Activated CD4-positive, alpha-beta memory T cell treated with anti-CD3 and anti-CD28 coated beads, Interleukin-2, amount 10 ng/mL, durations not matched to agents 7 days and 5 days (primary cell): ENCODE data around the gene TPX2. TPM values are rescaled to one million over a fixed set of nuclear protein-coding genes. Genes with fewer than 3 reads are reported as not detected.
A peak's percentile ranks its signal among the peaks of the same experiment; 100 is the strongest.

Source experiments
- CTCF ChIA-PET: fragments of 350-600 bp; sonication (Branson Sonifier 250); formaldehyde crosslinking; loops from one replicate; lab custom pipeline; 2021; ENCODE audit warnings: antibody characterized with exemption, inconsistent platforms; lab: Charles Lee
- POLR2A ChIA-PET: fragments of 350-600 bp; sonication (Branson Sonifier 250); formaldehyde crosslinking; loops from one replicate; lab custom pipeline; 2021; ENCODE audit warnings: antibody characterized with exemption; lab: Charles Lee
- DNase-seq: peaks from one replicate; pipeline ENCODE4 v3.0.0-alpha.2; 2020
- H3K27ac Mint-ChIP-seq: one replicate; pipeline ENCODE4 v1.8.0; 2021; ENCODE audit warnings: mild to moderate bottlenecking, mixed read lengths
- H3K27me3 Mint-ChIP-seq: one replicate; pipeline ENCODE4 v1.8.0; 2021; ENCODE audit warnings: mixed read lengths
- H3K36me3 Mint-ChIP-seq: one replicate; pipeline ENCODE4 v1.8.0; 2021; ENCODE audit warnings: low read depth, mixed read lengths
- H3K4me1 Mint-ChIP-seq: one replicate; pipeline ENCODE4 v1.8.0; 2021; ENCODE audit warnings: mixed read lengths
- H3K4me3 Mint-ChIP-seq: one replicate; pipeline ENCODE4 v1.8.0; 2021; ENCODE audit warnings: mild to moderate bottlenecking, mixed read lengths
- H3K9me3 Mint-ChIP-seq: one replicate; pipeline ENCODE4 v1.8.0; 2021; ENCODE audit warnings: mixed read lengths
- total RNA-seq, 2 experiments: library from RNA; stranded (reverse); gene quantifications; one replicate each; pipeline ENCODE4 v1.2.3, GENCODE V29; 2021

Gene TPX2, protein sequence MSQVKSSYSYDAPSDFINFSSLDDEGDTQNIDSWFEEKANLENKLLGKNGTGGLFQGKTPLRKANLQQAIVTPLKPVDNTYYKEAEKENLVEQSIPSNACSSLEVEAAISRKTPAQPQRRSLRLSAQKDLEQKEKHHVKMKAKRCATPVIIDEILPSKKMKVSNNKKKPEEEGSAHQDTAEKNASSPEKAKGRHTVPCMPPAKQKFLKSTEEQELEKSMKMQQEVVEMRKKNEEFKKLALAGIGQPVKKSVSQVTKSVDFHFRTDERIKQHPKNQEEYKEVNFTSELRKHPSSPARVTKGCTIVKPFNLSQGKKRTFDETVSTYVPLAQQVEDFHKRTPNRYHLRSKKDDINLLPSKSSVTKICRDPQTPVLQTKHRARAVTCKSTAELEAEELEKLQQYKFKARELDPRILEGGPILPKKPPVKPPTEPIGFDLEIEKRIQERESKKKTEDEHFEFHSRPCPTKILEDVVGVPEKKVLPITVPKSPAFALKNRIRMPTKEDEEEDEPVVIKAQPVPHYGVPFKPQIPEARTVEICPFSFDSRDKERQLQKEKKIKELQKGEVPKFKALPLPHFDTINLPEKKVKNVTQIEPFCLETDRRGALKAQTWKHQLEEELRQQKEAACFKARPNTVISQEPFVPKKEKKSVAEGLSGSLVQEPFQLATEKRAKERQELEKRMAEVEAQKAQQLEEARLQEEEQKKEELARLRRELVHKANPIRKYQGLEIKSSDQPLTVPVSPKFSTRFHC
- 100 to 1,000 TPM; 137 to 138 TPM for total RNA-seq

DNA sequence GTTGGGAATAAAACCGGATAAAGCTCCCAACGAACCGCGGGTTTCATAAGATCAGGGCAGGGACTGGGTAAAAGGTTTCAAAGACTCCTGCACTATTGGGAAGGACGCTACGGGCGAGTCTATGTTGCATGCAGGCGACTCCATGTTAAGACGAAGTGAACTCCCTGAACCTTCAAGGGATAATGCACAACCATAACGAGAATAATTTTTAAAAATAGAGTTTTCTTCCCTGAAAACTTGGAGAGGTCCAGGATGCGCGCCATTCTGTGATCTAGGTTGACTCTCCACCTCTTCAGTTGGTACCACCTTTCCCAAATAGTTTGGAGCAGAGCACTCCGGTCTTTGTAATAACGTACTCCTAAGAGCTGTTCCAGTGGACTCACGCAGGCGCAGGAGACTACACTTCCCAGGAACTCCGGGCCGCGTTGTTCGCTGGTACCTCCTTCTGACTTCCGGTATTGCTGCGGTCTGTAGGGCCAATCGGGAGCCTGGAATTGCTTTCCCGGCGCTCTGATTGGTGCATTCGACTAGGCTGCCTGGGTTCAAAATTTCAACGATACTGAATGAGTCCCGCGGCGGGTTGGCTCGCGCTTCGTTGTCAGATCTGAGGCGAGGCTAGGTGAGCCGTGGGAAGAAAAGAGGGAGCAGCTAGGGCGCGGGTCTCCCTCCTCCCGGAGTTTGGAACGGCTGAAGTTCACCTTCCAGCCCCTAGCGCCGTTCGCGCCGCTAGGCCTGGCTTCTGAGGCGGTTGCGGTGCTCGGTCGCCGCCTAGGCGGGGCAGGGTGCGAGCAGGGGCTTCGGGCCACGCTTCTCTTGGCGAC, at the start of gene TPX2:
Gene TPX2 (plus strand): TSS at position 562 of the 821 bp plus-strand sequence. CDS start 18,187 bp downstream, outside the sequence.
- ChIA-PET POLR2A (interaction anchor here (0.8 to 4.7 kb wide), 13 partner anchors 11 to 371 kb away, joined by 3 to 37 read pairs (median 4); partner anchors contain the start of genes BCL2L1 and TM9SF4), CTCF (interaction anchor here (0.6 to 4.5 kb wide), 5 partner anchors 16 to 126 kb away, joined by 4 to 46 read pairs (median 11); partner anchors contain the start of gene BCL2L1)
- no peak within 1 kb of the TSS for H3K4me3 Mint-ChIP-seq
- H3K36me3 Mint-ChIP-seq: peaks cover 3% of the 10 kb centered on the region
- H3K27ac Mint-ChIP-seq: no peak within 1 kb of the TSS
- DNase-seq: peak; percentile 86
- no peaks in the 10 kb centered on the region for H3K9me3 Mint-ChIP-seq
- H3K4me1 Mint-ChIP-seq: peaks cover 9% of the 10 kb centered on the region
- H3K27me3 Mint-ChIP-seq: no peaks in the 10 kb centered on the region

DNA sequence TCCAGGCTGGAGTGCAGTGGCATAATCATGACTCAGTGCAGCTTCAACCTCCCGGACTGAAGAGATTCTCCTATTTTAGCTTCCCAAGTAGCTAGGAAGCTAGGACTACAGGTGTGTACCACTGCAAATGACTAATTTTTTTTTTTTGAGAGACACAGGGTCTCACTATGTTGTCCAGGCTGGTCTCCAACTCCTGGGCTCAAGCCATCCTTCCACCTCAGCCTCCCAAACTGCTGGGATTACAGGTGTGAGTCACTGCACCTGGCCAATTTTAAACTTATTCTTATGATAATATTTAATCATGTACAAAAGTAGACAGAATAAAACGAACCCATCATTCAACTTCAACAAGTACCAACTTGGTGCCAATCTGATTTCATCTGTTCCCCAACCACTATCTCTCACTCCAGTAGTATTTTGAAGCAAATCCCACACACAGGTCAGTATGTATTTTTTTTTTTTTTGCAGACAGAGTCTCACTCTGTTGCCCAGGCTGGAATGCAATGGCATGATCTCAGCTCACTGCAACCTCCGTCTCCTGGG, 48.9 kb upstream of the TPX2 start:
- peaks cover 64% of the 10 kb centered on the region for H3K36me3 Mint-ChIP-seq
- no peaks in the 10 kb centered on the region for H3K9me3 Mint-ChIP-seq
- H3K4me3 Mint-ChIP-seq: no peak overlapping the region
- ChIA-PET POLR2A (interaction anchor here (1.2 to 1.8 kb wide), 4 partner anchors 12 to 32 kb away, joined by 3 to 5 read pairs (median 4); partner anchors contain the start of gene BCL2L1), CTCF (interaction anchor here (2.5 to 5.5 kb wide), 2 partner anchors 28 to 34 kb away, joined by 9 to 38 read pairs; no protein-coding TSS in a partner anchor)
- peak overlapping the region; percentile 65 for H3K27ac Mint-ChIP-seq
- H3K4me1 Mint-ChIP-seq: peaks cover 64% of the 10 kb centered on the region
- H3K27me3 Mint-ChIP-seq: no peaks in the 10 kb centered on the region
- DNase-seq: no peak

DNA sequence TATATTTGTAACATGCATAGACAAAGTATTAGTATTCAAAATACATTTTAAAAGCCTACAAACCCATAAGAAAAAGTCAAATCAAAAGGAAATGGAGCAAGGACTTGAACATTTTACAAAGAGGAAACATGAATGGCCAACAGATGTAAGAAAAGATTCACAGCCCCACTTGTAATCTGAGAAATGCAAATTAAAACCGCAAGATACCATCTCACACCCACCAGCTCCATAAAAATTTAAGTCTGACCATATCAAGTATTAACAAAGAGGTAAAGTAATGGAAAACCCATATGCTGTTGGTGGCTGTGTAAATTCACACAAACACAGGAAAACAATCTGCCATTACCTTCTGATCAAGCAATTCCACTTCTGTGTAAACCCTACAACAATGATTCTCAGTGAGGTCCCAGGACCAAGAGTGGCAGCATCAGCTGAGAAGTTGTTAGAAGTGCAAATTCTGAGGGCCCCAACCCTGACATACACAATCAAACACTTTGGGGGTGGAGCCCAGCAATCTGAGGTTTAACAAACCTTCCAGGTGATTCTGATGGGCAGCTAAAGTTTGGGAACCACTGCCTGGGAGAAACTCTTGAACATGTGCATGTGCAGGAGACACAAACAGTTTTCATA, 47.3 kb upstream of the TPX2 start:
- POLR2A ChIA-PET: interaction anchor here (1.0 to 1.8 kb wide), 5 partner anchors 16 to 32 kb away, joined by 3 to 6 read pairs (median 4); partner anchors contain the start of gene BCL2L1
- no peak for DNase-seq
- H3K9me3 Mint-ChIP-seq: no peaks in the 10 kb centered on the region
- H3K4me3 Mint-ChIP-seq: no peak overlapping the region
- H3K36me3 Mint-ChIP-seq: peaks cover 61% of the 10 kb centered on the region
- H3K4me1 Mint-ChIP-seq: peaks cover 61% of the 10 kb centered on the region
- peak overlapping the region; percentile 73 for H3K27ac Mint-ChIP-seq
- no peaks in the 10 kb centered on the region for H3K27me3 Mint-ChIP-seq
- CTCF ChIA-PET: interaction anchor here (0.9 to 5.5 kb wide), 6 partner anchors 9 to 58 kb away, joined by 3 to 38 read pairs (median 4); no protein-coding TSS in a partner anchor

DNA sequence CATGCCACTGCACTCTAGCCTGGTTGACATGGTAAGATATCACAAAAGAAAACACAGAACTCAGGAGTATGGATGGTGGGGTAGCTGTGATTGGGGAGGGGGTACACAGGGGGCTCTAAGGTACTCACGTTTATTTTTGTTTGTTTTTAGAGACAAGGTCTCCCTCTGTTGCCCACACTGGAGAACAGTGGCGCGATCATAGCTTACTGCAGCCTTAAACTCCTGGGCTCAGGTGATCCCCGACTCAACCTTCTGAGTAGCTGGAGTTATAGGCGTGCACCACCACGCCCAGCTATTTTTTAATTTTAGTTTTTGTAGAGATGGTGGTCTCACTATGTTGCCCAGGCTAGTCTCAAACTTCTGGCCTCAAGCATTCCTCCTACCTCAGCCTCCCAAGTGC, 45.7 kb upstream of the TPX2 start:
- no peaks in the 10 kb centered on the region for H3K27me3 Mint-ChIP-seq
- no peak for DNase-seq
- no peak overlapping the region for H3K4me3 Mint-ChIP-seq
- CTCF ChIA-PET: interaction anchor here (0.7 to 5.5 kb wide), 3 partner anchors 28 to 34 kb away, joined by 3 to 38 read pairs (median 5); no protein-coding TSS in a partner anchor
- POLR2A ChIA-PET: interaction anchor here (0.8 to 1.8 kb wide), 4 partner anchors 19 to 32 kb away, joined by 3 to 5 read pairs (median 3); partner anchors contain the start of gene BCL2L1
- peaks cover 60% of the 10 kb centered on the region for H3K4me1 Mint-ChIP-seq
- H3K9me3 Mint-ChIP-seq: no peaks in the 10 kb centered on the region
- peaks cover 57% of the 10 kb centered on the region for H3K36me3 Mint-ChIP-seq
- H3K27ac Mint-ChIP-seq: peak overlapping the region; percentile 31

DNA sequence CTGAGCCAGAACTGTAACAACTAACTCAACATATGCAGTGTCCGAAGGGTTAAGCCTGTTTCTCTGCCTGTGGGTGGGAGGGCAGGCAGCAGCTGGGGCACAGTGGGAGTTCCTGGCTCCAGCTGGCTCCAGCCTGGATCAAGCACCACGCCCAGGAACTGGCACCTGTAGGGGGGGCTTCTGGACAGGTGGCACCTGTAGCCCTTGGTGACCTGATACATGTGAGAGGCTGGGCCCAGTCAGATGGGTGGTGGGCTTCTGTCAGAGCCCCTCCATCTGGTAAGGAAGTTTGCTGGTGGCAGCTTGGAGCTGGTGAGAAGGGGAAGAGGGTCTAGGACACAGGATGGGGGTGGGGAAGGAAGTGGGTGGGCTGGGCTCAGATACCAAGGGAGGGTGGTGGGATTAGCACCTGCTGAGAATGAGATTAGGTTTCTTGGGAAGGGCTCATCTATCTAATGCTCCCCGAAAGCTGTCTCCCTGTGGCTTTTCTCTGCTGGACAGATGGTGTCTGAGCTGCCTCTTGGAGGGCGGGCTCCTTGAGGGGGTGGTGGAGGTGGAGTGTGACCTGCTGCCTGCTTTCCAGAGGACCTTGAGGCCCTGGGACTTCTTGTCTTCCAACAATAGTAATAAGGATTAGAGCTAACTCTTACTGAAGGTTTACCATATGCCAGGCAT, 45.0 kb upstream of the TPX2 start:
- Mint-ChIP-seq H3K4me3 (no peak overlapping the region), H3K9me3 (no peaks in the 10 kb centered on the region), H3K27me3 (no peaks in the 10 kb centered on the region), H3K36me3 (peaks cover 57% of the 10 kb centered on the region), H3K4me1 (peaks cover 61% of the 10 kb centered on the region), H3K27ac (peak overlapping the region; percentile 60)
- ChIA-PET POLR2A (interaction anchor here (0.8 to 1.8 kb wide), 6 partner anchors 12 to 32 kb away, joined by 3 to 5 read pairs (median 4); partner anchors contain the start of gene BCL2L1), CTCF (interaction anchor here (1.0 to 5.5 kb wide), 3 partner anchors 15 to 35 kb away, joined by 3 to 38 read pairs (median 5); no protein-coding TSS in a partner anchor)
- DNase-seq: no peak

DNA sequence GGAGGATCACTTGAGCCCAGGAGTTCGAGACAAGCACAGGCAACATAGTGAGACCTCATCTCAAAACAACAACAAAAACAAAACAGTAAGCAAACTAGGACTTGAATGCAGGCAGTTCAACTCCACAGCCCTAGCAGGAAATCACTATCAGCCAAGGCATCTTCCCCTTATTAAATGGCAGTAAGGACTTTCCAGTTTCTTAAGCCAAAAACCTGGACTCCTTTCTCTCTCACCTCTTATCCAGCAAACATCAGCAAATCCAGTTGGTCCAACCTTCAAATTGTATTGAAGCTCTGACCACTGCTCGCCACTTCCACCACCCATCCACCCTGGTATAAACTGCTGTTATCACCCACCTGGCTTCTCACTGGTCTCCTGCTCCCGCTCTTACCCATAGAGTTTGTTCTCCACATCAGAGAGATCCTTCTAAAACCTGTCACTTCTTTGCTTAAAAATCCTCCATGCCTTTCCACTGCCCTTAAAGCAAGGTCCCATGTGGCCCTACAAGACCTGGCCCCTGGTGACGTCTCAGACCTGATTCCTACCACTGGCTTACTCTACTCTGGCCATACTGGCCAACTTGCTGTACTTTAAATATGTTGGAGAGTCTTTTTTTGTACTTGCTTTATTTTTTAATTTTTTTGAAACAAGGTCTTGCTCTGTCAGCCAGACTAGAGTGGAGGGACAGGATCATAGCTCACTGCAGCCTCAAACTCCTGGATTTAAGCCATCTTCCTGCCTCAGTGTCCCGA, 44.1 kb upstream of the TPX2 start:
- H3K4me3 Mint-ChIP-seq: no peak overlapping the region
- POLR2A ChIA-PET: interaction anchor here (1.4 to 2.3 kb wide), 4 partner anchors 10 to 34 kb away, joined by 4 to 10 read pairs (median 6); no protein-coding TSS in a partner anchor
- peaks cover 70% of the 10 kb centered on the region for H3K4me1 Mint-ChIP-seq
- CTCF ChIA-PET: interaction anchor here (1.0 to 5.5 kb wide), 3 partner anchors 11 to 33 kb away, joined by 3 to 38 read pairs (median 3); no protein-coding TSS in a partner anchor
- H3K27ac Mint-ChIP-seq: peak overlapping the region; percentile 60
- no peak for DNase-seq
- no peaks in the 10 kb centered on the region for H3K27me3 Mint-ChIP-seq
- peaks cover 61% of the 10 kb centered on the region for H3K36me3 Mint-ChIP-seq
- H3K9me3 Mint-ChIP-seq: no peaks in the 10 kb centered on the region

DNA sequence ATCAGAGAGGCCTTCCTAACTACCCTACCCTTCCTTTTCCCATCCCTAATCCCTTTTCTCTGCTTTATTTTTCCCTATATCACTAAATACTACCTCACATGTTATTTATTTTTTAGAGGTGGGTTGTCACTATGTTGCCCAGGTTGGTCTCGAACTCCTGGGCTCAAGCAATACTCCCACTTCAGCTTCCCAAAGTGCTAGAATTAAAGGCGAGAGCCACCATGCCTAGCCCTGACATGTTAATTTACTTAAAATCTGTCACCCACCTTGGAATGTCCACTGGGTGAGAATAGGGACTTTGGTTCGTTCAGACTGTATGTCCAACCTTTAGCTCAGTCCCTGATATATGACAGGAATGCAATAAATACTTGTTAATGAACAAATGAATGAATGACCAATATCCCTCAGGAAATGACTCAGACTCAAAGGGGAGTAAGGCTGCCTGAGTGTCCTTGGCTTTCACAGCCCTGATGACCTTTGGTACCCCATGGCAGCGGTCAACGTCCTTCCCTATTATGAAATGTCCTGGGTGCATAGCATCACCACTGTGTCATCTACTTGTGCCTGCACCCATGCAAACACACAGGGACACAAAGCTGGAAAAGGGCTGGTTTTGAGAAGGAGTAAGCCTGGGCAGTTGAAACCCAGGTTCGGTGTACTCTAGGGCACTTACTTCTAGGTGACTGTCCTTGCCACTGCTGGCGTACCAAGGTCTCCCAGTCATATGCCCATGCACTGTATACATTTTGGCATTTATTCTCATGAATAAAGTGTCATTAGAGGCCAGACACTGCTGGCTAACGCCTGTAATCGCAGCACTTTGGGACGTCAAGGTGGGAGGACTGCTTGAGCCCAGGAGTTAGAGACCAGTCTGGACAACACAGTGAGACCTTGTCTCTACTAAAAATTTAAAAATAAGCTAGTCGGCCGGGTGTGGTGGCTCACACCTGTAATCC, 43.0 kb upstream of the TPX2 start:
- DNase-seq: no peak
- Mint-ChIP-seq H3K4me1 (peaks cover 75% of the 10 kb centered on the region), H3K4me3 (no peak overlapping the region), H3K36me3 (peaks cover 64% of the 10 kb centered on the region), H3K27ac (peak overlapping the region; percentile 60), H3K9me3 (no peaks in the 10 kb centered on the region), H3K27me3 (no peaks in the 10 kb centered on the region)
- ChIA-PET CTCF (interaction anchor here (0.8 to 5.5 kb wide), 8 partner anchors 12 to 135 kb away, joined by 3 to 55 read pairs (median 6); partner anchors contain the start of gene BCL2L1), POLR2A (interaction anchor here (0.7 to 4.8 kb wide), 4 partner anchors 11 to 35 kb away, joined by 3 to 62 read pairs (median 8); no protein-coding TSS in a partner anchor)

DNA sequence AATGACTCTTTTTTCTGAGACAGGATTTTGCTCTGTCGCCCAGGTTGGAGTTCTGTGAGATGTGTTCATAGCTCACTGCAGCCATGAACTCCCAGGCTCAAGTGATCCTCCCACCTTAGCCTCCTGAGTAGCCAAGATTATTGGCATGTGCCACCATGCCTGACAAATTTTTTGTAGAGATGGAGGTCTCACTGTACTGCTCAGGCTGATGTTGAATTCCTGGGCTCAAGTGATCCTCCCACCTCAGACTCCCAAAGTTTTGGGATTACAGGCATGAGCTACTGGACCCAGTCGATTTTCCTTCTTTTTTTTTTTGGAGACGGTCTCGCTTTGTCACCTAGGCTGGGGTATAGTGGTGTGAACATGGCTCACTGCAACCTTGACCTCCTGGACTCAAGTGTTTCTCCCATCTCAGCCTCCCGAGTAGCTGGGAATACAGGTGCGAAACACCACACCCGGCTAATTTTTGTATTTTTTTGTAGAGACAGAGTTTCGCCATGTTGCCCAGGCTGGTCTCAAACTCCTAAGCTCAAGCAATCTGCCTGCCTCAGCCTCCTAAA, 40.8 kb upstream of the TPX2 start:
- Mint-ChIP-seq H3K36me3 (peaks cover 67% of the 10 kb centered on the region), H3K9me3 (no peaks in the 10 kb centered on the region), H3K27me3 (no peaks in the 10 kb centered on the region), H3K4me3 (no peak overlapping the region), H3K4me1 (peaks cover 72% of the 10 kb centered on the region), H3K27ac (peak overlapping the region; percentile 83)
- ChIA-PET POLR2A (interaction anchor here (0.6 to 4.8 kb wide), 8 partner anchors 13 to 659 kb away, joined by 3 to 62 read pairs (median 12); partner anchors contain the start of gene BCL2L1), CTCF (interaction anchor here (0.7 to 4.8 kb wide), 10 partner anchors 11 to 85 kb away, joined by 3 to 55 read pairs (median 6); partner anchors contain the start of gene BCL2L1)
- DNase-seq: no peak
